Right ventricle myocardium superior (tissue), 1 donor: Measurements from ENCODE around the gene MTSS2. TPM values are rescaled to one million over a fixed set of nuclear protein-coding genes. Genes with fewer than 3 reads are reported as not detected.

Experiments
- ATAC-seq: fragments of 200-7000 bp; cut with Tn5 transposase; one replicate; pipeline ENCODE4 v1.9.1; 2020; ENCODE audit warnings: mild to moderate bottlenecking; ENCODE audit not compliant: poor library complexity
- DNase-seq: peaks from one replicate; pipeline ENCODE4 v3.0.0-alpha.2; 2020
- intact Hi-C: fragments of 100-400 bp; cut with DNase I; formaldehyde crosslinking; loops from one replicate; pipeline ENCODE4 v1.11.2; 2022
- long read RNA-seq: library from polyadenylated mRNA; unstranded; transcript quantifications from one replicate; pipeline ENCODE4 v2.0.0, GENCODE V29; 2021
- total RNA-seq: library from RNA; stranded (reverse); fragmentation: NEBNext Ultra II Directional; extraction: Animal tissue kit (Norgen Biotek cat#: 25700); gene quantifications from one replicate; pipeline ENCODE4 v1.2.1, GENCODE V29; 2021
- donor health status: DM: no; HTN: yes; CAD: no; lungs with severe emphysema.

The MTSS2 gene, protein sequence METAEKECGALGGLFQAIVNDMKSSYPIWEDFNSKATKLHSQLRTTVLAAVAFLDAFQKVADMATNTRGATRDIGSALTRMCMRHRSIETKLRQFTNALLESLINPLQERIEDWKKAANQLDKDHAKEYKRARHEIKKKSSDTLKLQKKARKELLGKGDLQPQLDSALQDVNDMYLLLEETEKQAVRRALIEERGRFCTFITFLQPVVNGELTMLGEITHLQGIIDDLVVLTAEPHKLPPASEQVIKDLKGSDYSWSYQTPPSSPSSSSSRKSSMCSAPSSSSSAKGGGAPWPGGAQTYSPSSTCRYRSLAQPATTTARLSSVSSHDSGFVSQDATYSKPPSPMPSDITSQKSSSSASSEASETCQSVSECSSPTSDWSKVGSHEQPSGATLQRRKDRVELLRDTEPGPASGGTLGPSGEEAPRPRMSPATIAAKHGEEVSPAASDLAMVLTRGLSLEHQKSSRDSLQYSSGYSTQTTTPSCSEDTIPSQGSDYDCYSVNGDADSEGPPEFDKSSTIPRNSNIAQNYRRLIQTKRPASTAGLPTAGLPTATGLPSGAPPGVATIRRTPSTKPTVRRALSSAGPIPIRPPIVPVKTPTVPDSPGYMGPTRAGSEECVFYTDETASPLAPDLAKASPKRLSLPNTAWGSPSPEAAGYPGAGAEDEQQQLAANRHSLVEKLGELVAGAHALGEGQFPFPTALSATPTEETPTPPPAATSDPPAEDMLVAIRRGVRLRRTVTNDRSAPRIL
- 74.1 TPM for total RNA-seq
- long read RNA-seq, partial matches to known transcripts: 1 of 4 reads
- long read RNA-seq, other reads (novel, unspliced or antisense): 3 of 4 reads

DNA sequence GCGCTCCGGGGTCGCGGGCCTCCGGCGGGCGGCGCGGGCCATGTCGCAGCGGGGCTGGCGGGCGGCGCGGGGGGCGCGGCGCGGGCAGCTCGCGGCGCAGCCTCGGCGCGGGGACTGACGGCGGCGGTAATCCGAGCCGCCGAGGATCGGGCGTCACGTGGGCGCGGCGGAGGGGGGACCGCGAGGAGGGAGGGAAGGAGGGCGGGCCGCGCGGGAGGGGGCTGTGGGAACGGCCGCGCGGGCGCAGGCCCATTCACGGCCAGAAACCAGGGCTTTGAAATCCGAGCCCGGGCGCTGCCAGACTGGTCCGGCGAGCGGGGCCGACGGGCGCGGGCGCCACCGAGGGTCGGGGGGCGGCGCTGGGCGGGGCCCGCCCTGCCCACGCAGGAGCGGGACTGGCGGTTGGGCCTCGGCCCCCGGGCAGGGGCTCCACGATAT is at the start of gene MTSS2:
TSS of gene MTSS2 (minus strand) at position 116 of the 438 bp plus-strand sequence. CDS start 262 bp downstream, outside the sequence.
- intact Hi-C loops: loop anchor here (5.0 kb wide), 1 partner anchor 51 kb away; no protein-coding TSS in a partner anchor
- ATAC-seq (peak; percentile 71), DNase-seq (peak; percentile 90)

DNA sequence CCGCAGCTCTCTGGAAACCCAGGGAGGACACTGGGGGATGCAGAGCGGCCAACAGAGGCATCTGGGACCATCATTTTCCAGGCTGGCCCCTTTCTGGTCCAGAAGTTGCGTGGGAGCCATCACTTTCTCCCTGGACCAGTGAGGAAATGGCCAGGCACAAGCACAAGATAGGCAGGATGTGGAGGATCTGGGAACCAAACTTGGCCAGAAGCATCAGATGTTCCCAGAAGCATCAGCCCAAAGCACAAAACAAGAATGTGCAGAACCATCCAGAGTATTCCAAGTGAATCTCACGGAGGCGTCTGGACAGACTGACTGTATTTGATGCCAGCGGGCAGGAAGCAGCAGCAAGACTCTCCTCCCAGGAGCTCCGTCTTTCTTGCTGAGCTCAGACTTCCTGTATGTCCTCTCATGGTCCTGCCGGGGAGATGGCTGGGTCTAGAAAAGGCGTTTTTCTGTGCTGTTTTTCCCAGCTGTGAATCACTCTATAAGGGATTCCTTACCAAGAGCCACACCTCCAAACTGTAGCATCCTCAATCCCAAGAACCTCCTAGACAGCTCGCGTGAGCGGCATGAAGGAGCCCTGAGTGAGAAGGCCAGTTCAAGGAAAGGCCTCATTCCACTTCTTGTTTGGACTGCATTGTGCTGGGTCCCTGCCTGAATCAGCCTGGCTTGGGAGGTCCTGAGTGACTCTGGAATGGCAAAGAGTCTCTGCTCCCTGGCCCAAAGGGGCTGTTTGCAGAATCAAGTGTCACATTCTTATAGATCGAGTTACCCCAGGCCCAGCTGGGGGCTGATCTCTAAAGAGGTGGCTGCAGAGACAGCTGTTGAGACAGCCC is 49.5 kb upstream of the MTSS2 start:
- intact Hi-C loops: loop anchor here (5.0 kb wide), 1 partner anchor 48 kb away; the partner anchor contains the start of gene MTSS2
- peak; percentile 69 for DNase-seq
- ATAC-seq: peak; percentile 8

DNA sequence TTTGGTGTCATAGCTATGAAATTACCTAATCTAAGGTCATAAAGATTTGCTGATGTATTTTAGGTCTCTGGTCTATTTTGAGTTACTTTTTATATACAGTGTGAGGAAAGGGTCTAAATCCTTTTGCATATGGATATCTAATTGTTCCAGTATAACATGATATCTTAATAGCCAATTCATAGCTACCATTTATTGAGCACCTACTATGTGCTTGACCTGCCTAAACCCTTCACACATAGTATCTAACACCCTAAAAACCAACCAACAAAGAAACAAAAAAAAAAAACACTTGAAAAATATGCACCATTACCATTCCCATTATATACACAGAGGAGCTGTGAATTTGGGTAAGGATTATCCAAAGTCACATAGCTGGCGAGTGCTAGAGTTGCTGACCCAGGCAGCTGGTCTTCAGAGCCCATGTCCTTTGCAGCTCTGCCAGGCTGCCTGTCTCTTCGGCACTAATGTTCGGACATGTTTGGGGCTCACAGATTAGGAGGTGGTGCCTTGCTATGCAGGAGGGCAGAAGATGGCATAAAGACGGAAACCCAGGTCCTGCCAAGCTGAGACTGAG is 48.8 kb upstream of the MTSS2 start:
- intact Hi-C loops: loop anchor here (5.0 kb wide), 1 partner anchor 47 kb away; the partner anchor contains the start of gene MTSS2
- DNase-seq: no peak
- no peak for ATAC-seq

DNA sequence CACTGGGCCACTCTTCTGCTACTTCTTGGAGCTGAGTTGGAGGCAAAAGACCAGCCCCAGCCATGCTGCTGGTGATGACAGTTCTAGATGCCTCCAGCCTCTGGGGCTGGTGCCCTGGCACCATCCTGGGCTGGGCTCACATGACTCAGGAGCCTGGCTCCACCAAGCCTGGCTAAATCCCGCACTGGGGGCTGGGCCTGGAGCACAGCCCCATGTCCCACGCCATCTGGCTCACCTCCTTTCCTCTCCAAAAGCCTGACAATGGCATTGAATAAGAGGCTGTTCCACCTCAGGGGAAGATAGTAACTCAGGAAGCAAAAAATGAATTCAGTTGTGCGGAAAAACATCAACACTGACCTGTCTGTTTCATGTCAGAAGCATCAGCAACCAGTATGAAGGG is 45.1 kb upstream of the MTSS2 start:
- peak; percentile 74 for ATAC-seq
- intact Hi-C loops: no loop called here

DNA sequence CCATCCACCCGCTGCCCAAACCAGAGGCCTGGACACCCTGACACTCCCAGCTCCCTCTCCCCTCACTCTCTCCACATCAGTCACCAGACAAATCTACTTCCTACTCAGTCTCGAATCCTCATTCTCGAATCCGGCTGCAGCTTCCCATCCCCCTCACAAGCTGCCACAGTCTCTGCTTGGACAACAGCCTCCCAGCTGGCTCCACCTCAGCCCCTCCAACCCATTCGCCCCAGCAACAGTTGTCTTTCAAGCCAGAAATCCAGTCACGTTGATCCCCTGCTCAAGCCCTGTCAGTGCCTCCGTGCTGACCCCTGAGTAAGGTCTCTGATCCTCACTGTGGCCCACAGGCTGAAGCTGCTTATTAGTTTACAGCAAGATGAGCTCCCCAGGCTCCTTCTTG is 44.2 kb upstream of the MTSS2 start:
- ATAC-seq (no peak), DNase-seq (no peak)
- intact Hi-C loops: no loop called here

More for the DNA sequence above, 45.1 kb upstream of the MTSS2 start:
- peak; percentile 79 for DNase-seq

DNA sequence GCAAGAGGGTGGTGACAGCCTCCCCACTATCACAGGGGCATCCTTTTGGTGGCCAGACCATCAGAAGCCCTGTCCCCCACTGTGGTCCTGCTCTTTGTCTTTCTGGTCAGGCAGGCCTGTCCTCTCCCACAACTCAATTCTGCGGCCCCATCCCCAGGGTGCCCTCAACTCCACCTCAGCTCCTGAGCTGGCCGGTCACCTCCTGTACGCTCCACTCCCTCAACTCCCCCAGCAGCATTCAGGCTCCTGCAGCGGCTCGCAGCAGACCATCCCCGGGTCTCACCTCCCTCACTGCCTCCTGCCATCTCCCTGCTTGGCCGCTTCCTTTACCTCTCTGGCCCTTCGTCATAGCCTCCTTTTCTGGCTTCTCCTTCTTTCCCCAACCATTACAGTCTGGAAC is 43.4 kb upstream of the MTSS2 start:
- intact Hi-C loops: no loop called here
- no peak for DNase-seq
- ATAC-seq: no peak

DNA sequence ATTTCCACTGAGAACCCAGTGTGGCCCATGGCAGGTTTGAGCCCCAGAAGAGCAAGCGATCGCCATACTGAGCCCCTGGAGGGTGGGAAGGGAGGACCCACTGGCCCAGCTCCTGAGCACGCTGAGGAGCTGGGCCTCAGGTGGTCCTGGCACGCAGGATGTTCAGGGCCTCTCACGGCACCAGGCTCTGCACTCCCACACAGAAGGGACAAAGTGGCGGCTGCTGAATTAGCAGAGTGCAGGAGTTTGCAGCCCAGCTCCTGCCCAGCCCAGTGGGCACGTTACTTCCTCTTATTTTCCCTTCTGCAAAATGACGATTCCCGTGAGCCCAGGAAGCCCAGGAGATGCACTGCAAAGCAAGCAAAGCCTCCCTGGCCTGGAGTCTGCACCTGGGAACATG is 42.3 kb upstream of the MTSS2 start:
- no peak for ATAC-seq
- no peak for DNase-seq

DNA sequence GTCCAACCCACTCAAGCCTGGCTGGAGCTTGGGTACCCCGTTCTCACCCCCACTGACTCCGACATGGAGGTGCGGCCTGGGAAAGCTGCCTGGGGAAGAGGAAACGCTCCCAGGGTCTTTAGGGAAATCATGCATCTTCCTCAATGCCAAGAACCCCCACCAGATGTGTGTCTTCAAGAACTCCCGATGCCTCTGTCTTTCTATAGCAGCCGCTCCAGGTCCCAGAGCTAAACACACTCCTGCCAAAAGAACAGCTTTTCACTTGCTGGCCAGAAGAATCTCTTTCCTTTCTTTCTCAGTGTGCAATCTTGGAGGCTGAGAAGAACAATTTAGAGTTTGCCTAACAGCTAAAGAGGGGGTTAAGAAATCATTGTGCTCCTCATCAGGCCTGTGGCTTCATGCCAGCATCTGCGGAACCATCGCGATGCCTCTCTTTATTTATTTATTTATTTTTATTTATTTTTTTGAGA is 41.1 kb upstream of the MTSS2 start:
- intact Hi-C loops: no loop called here
- peak; percentile 80 for DNase-seq
- peak; percentile 43 for ATAC-seq

More for the DNA sequence above, 42.3 kb upstream of the MTSS2 start:
- intact Hi-C loops: no loop called here

DNA sequence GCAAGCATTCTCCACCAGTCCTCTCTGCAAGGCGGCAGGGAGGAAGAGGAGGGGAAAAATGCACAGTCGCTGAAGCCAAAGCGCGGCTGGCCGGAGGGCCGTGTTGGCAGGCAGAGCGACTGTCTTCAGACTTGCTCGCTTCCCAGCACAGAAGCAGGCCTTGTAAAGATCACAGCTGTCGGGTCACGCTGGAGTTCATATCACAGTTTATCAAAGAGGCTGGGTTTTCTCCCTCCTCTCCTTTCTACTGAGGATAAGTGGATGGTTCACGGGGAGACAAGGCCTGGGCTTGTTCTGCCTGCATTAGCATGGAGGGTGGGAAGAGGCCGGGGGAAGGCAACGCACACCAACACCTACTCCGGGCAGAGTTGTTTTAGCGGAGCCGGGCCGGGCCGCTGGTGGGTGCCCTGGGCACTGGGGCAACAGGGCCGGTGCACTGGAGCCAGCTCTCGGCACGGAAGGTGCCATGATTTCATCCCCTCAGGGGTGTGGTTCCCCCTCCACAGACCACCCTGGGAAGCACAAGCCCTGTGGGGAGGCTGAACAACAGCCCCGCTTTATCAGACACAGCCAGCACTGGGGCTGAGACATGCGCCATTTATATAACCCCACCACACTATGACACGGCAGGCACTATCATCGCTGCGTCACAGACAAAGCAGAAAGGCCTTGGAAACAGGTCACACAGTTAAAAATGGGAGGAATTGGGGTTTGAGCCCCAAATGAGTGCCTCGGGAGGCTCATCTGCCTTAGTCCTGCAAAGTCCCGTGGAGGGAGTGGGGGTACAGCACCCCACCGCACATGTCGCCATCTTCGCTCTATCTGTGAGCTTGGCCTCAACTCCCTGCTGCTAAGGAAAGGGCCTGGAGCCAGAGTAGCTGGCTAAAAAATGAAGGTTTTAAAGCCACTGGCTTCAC is 40.3 kb upstream of the MTSS2 start:
- DNase-seq (peak; percentile 86), ATAC-seq (peak; percentile 78)

DNA sequence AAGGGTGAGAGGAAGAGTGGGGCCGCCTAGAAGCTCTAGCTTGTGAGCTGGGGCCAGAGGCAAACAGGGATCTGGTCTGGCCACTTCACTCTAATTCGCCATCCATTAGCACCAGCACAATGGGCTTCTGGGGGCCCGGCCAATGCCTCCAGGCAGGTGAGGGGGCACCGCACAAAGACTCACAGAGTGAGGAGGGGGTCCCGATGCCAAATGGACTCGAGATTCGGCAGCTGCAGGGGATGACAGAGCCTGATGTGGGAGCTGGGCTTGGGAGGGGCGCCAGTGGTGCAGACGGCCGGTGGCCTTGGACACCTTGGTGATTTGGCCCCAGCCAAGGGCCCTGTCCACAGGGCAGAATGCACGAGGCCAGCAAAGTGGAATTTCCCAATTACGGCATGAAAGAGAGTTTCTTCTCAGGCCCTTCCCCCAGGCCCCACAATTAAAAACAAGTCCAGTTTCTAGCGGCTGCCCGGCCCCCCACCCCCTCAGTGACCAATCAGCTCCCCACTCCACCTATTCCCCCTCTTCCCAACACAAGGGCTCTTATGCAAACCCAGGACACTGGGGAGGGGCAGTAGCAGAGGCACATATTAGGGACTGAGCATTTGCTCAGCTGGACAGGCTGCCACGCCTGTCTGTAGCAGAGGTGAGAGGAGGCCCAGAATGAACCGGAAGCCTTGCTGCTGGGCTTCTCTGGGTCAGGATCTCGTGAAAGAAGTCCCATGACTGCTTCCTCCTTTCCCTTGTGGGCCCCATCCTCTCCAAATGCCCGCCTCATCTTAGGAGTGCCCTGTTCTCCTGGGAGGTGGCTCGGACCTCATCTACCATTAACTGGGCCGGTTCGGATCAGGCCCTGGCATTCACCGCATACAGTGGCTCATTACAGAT is 39.4 kb upstream of the MTSS2 start:
- DNase-seq (peak; percentile 67), ATAC-seq (peak; percentile 57)
- intact Hi-C loops: no loop called here

More for the DNA sequence above, 40.3 kb upstream of the MTSS2 start:
- intact Hi-C loops: no loop called here

DNA sequence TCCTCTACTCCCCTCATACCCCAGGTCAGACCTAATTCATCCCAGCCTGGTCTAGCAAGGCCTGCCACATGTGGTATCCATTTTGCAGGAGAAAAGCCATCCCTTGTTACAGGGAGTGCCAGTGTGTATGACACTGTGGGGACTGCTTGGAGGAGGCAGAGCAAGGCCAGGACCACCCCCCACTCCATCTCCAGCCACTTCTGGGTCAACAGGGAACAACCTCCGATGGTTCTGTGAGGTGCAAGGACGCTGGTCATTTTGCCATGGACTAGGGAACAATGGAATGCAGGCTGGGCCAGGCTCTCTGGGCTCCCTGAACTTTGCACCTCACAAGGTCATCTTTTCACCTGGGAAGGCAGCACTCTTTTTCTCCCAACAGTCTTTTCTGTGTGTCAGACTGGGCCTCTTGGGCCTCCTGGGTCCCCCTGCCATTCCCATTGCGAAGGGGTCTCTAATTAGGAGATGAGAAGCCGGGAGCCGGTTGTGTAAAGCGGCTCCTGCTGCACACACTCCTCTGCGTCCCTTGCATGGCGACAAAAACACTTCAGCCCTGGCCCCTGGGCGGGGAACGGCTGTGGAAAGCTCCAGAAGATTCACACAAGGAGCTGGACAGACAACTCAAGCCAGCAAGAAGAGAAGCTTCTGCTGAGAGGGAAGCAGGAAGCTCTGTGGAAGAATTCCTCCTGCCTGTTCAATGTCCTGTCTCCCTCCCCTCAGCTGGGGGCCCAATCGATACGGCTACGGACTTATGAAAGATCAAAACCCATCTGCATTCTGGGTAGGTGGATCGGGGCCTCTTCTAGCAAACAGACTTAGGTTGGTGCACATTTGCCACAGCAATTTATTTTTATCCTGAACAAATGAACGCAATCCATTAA is 38.5 kb upstream of the MTSS2 start:
- no peak for ATAC-seq
- no peak for DNase-seq
- intact Hi-C loops: no loop called here

DNA sequence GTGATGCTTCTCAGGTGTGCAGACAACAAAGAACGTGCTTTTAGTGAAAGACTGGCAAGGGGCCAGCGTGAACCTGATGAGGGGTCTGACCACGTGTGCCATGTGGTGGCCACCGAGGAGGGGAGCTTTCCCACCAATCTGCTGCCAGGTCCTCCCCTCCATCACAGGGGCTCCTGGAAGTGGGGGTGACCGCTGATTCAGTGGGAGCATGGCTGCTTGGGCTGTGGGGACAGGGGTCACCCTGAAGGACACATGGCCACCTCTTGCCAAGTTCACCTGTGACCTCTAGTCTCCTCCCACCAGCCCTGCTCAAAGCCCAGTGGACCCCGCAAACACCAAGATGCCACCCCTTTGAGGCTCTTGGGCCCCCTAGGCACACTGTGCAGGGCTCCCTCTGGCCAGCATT is 37.9 kb upstream of the MTSS2 start:
- ATAC-seq (no peak), DNase-seq (no peak)
- intact Hi-C loops: no loop called here

DNA sequence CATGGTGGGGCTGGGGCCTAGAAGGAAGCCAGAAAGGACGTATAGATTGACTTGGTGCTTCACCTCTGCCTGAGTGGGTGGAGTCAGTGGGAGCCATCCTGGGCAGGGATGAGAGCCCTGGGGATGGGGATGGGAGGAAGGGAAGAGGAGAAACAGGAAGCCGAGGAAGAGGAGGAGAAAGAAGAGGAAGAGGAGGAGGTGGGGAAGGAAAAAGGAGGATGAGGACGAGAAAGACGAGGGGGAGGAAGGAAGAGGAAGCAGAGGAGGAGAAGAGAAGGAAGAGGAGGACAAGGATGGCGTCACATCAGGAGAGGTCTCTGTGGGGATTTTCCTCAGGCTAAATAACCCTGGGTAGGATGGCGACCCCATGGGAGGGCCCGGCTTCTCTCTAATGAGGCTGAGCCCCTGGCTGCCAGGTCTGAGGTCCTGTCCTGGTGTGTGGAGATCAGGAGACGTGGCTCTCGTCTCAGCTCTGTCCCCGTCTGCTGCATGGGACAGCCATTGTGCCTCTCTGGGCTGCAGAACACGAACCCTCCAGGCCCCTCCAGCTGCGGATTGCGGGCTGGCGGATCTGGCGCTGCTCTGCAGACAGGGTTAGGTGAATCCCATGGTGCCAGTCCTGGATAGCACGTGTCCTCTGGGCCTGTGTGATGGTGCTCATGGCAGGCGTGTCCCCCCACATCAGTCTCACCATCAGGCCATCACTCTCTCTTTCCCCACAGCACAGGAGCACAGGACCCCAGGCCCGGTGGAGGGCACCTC is 35.5 kb upstream of the MTSS2 start:
- intact Hi-C loops: no loop called here
- no peak for ATAC-seq
- DNase-seq: no peak

DNA sequence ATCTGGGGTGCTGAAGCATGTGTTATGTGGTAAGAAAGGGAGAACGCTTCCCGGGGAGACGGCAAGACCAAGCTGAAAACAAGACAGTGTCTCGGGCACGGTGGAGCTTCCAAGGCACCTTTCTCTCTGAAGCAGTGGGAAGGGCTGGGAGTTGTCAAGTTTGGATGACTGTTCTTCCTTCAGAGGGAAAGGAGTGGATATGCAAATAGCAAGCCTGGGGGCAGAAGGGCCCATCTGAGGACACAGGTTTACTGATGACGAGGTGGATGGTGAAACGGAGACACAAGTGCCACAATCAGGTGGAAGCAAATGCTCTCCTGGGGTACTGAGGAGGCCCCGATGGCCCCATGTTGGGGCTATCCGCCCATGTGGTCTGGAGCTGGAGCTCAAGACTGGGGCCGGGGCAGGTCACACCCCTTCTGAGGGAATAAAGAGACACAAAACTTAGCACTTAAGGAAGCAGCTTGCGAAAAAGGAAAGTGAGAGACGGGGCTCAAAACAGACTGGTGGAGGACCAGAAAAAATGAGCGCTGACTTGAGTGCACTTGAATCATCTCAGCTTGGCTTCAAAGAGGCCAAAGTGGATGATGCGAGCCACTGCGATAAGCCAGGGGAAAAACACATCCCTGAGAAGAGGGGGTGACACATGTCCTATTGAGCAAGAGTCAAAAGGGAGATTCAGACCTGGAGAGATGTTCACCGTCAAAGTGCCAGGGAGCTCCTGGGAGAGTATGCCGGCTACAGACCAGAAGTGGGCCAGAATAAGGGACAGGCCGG is 34.8 kb upstream of the MTSS2 start:
- intact Hi-C loops: no loop called here
- ATAC-seq (no peak), DNase-seq (no peak)
